C4-2B (cell line): ENCODE measurements around the gene DUSP18.

Experiments used
- CTCF ChIP-seq: fragments of 450-650 bp; conservative IDR thresholded peaks from 2 replicates; pipeline ENCODE4 v1.5.1; 2017; ENCODE audit warnings: mild to moderate bottlenecking
- ZFX ChIP-seq: fragments of 450-650 bp; IDR thresholded peaks from 2 replicates; pipeline ENCODE4 v1.6.1; 2017

GRCh38 chr22:30640361-30640760 lies 27.3 kb downstream of the DUSP18 start:
- TF ChIP-seq CTCF (no peak), ZFX (no peak)
